HEK293 (cell line): ENCODE measurements around the gene PNPLA5.

Experiments used
- CTCF ChIP-seq: fragments of 450-650 bp; formaldehyde crosslinking; IDR thresholded peaks from 2 replicates; pipeline ENCODE4 v1.5.1; 2016; ENCODE audit warnings: missing biosample characterization, missing genetic modification characterization
- KLF7 ChIP-seq: fragments of 450-650 bp; formaldehyde crosslinking; IDR thresholded peaks from 2 replicates; pipeline ENCODE4 v1.5.1; 2016; ENCODE audit warnings: missing biosample characterization, missing genetic modification characterization, borderline replicate concordance
- MZF1 ChIP-seq: fragments of 450-650 bp; formaldehyde crosslinking; IDR thresholded peaks from 2 replicates; pipeline ENCODE4 v1.5.1; 2017; ENCODE audit warnings: missing biosample characterization, missing genetic modification characterization, borderline replicate concordance
- REST ChIP-seq: fragments of 450-650 bp; formaldehyde crosslinking; IDR thresholded peaks from 2 replicates; pipeline ENCODE4 v1.5.1; 2016; ENCODE audit warnings: missing biosample characterization, missing genetic modification characterization
- ZBTB11 ChIP-seq: fragments of 450-650 bp; formaldehyde crosslinking; conservative IDR thresholded peaks from 2 replicates; pipeline ENCODE4 v1.5.1; 2016; ENCODE audit warnings: low read depth, missing biosample characterization, missing genetic modification characterization
- ZBTB17 ChIP-seq: fragments of 450-650 bp; formaldehyde crosslinking; IDR thresholded peaks from 2 replicates; pipeline ENCODE4 v1.5.1; 2016; ENCODE audit warnings: missing biosample characterization, missing genetic modification characterization
- ZFP69B ChIP-seq: fragments of 450-650 bp; formaldehyde crosslinking; IDR thresholded peaks from 2 replicates; pipeline ENCODE4 v1.5.1; 2016; ENCODE audit warnings: missing biosample characterization, missing genetic modification characterization
- ZNF350 ChIP-seq: fragments of 450-650 bp; formaldehyde crosslinking; IDR thresholded peaks from 2 replicates; pipeline ENCODE4 v1.5.0; 2017; ENCODE audit warnings: missing biosample characterization, mild to moderate bottlenecking, missing genetic modification characterization
- ZNF423 ChIP-seq: fragments of 450-650 bp; formaldehyde crosslinking; IDR thresholded peaks from 2 replicates; pipeline ENCODE4 v1.5.1; 2016; ENCODE audit warnings: missing biosample characterization, missing genetic modification characterization
- ZNF513 ChIP-seq: fragments of 450-650 bp; IDR thresholded peaks from 2 replicates; pipeline ENCODE4 v1.5.1; 2018; ENCODE audit warnings: missing biosample characterization, missing genetic modification characterization
- ZNF791 ChIP-seq: fragments of 450-650 bp; formaldehyde crosslinking; IDR thresholded peaks from 2 replicates; pipeline ENCODE4 v1.5.1; 2016; ENCODE audit warnings: missing biosample characterization, missing genetic modification characterization
- TF ChIP-seq, protein P1 (sequence below): fragments of 450-650 bp; formaldehyde crosslinking; IDR thresholded peaks from 2 replicates; pipeline ENCODE4 v1.5.1; 2016; ENCODE audit warnings: missing biosample characterization, missing genetic modification characterization

DNA sequence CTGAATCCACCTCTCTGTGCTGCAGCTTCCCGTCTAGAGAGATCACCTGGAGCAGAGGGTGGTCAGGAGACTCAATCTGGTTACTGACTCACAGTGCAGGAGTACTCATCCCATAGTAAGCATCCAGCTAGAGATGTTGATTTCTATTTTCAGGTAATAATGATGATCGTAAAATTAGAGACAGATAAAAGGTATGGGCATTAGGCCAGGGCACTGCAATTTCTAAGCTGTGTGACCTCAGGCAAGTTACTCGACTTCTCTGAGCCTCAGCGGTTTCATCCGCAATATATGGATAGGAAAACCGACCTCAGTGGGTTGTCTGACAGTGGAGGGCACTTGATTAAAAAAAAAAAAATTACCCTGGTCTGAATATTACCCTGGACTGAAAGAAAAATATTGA lies 49.6 kb upstream of the PNPLA5 start:
- TF ChIP-seq ZBTB11 (tag by site-specific recombination): no peak
- no peak for TF ChIP-seq CTCF (tag by site-specific recombination)
- no peak for TF ChIP-seq ZBTB17 (tag by site-specific recombination)
- no peak for TF ChIP-seq ZNF423 (tag by site-specific recombination)
- TF ChIP-seq ZFP69B (tag by site-specific recombination): no peak
- no peak for TF ChIP-seq KLF7 (tag by site-specific recombination)
- no peak for TF ChIP-seq ZNF513 (tag by site-specific recombination)
- TF ChIP-seq, protein P1, sequence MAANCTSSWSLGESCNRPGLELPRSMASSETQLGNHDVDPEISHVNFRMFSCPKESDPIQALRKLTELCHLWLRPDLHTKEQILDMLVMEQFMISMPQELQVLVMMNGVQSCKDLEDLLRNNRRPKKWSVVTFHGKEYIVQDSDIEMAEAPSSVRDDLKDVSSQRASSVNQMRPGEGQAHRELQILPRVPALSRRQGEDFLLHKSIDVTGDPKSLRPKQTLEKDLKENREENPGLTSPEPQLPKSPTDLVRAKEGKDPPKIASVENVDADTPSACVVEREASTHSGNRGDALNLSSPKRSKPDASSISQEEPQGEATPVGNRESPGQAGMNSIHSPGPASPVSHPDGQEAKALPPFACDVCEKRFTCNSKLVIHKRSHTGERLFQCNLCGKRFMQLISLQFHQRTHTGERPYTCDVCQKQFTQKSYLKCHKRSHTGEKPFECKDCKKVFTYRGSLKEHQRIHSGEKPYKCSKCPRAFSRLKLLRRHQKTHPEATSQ: no peak
- no peak for TF ChIP-seq REST
- no peak for TF ChIP-seq ZNF791 (tag by site-specific recombination)
- TF ChIP-seq MZF1 (tag by site-specific recombination): no peak
- no peak for TF ChIP-seq ZNF350 (tag by site-specific recombination)
